ENCODE results near the gene LIPK. TPM values are rescaled to one million over a fixed set of nuclear protein-coding genes. Genes with fewer than 3 reads are reported as not detected.

Gene LIPK
- polyA plus RNA-seq, 1 experiment = not detected

DNA sequence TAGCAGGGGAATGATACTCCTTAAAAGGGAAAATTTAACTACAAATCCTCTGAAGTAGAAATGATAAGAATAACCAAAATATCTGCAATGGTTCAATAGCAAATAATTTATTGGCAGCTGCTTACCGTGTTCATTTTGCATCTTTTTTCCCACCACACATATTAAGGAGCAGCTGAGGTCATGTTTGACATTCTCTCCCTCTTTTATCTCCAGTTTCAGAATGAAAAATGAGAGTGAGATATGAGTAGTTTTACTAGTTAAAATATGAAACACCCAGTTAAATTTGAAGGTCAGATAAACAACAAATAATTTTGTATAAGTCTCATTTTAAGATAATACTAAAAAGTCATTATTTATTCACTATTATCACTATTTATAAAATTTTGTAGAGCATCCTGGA lies 56.9 kb downstream of the LIPK start:
- CTCF ChIA-PET = no interaction called here
- H3K27me3 ChIP-seq (ENCODE audit: control insufficient read depth, insufficient read depth, low read length) = peaks cover 6% of the 10 kb centered on the region
- H3K9me3 ChIP-seq (ENCODE audit: control insufficient read depth, insufficient read depth, low read length) = no peaks in the 10 kb centered on the region
- POLR2A ChIA-PET = no interaction called here
- no peak overlapping the region for H3K27ac ChIP-seq (ENCODE audit: low read depth, low read length)
- TF ChIP-seq, protein P1, sequence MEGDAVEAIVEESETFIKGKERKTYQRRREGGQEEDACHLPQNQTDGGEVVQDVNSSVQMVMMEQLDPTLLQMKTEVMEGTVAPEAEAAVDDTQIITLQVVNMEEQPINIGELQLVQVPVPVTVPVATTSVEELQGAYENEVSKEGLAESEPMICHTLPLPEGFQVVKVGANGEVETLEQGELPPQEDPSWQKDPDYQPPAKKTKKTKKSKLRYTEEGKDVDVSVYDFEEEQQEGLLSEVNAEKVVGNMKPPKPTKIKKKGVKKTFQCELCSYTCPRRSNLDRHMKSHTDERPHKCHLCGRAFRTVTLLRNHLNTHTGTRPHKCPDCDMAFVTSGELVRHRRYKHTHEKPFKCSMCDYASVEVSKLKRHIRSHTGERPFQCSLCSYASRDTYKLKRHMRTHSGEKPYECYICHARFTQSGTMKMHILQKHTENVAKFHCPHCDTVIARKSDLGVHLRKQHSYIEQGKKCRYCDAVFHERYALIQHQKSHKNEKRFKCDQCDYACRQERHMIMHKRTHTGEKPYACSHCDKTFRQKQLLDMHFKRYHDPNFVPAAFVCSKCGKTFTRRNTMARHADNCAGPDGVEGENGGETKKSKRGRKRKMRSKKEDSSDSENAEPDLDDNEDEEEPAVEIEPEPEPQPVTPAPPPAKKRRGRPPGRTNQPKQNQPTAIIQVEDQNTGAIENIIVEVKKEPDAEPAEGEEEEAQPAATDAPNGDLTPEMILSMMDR (IDR thresholded peaks at IDR 0.05; ENCODE audit: low read depth, low read length) = no peak
- H3K4me3 ChIP-seq (ENCODE audit: low read depth, low read length) = no peak overlapping the region
- no peak for DNase-seq (ENCODE audit: low read depth, low spot score)

DNA sequence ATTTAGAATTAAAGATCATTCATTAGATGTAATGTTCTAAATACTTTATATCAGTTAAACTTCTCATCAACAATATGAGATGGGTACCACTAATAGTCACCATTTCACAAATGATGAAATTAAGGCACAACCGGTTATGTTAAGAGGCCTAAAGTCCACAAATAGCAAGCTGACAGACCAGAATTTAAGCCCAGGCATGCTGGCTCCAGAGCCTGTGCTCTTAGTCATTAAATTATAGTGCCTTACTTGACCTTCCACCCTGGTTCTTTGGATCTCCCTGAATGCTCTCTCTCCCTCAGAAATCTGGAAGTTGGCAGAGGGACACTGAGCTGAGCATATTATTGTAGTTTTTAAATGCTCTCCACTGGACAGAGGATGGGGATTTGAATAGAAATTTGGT lies 57.4 kb downstream of the LIPK start:
- TF ChIP-seq, protein P1 (IDR thresholded peaks at IDR 0.05; ENCODE audit: low read depth, low read length) = no peak
- DNase-seq (ENCODE audit: low read depth, low spot score) = no peak
- H3K4me3 ChIP-seq (ENCODE audit: low read depth, low read length) = no peak overlapping the region
- H3K9me3 ChIP-seq (ENCODE audit: control insufficient read depth, insufficient read depth, low read length) = no peaks in the 10 kb centered on the region
- ChIA-PET POLR2A (no interaction called here), CTCF (no interaction called here)
- H3K27ac ChIP-seq (ENCODE audit: low read depth, low read length) = no peak overlapping the region
- peaks cover 6% of the 10 kb centered on the region for H3K27me3 ChIP-seq (ENCODE audit: control insufficient read depth, insufficient read depth, low read length)

DNA sequence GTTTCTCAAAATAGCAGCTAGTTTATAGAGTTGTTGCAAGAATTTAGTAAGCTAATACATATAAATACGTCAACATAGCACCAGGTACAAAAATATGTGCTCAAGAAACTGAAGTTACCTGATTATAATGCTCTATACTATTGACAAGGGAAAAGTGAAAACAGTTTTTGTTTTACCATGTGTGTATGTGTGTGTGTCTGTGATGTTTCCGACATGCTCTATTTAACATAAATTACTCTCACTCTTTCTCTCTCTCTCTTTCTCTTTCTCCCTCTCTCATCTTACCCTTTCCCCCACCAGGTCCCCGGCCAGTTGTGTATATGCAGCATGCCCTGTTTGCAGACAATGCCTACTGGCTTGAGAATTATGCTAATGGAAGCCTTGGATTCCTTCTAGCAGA lies 58.1 kb downstream of the LIPK start:
- H3K4me3 ChIP-seq (ENCODE audit: low read depth, low read length) = no peak overlapping the region
- H3K27me3 ChIP-seq (ENCODE audit: control insufficient read depth, insufficient read depth, low read length) = peaks cover 6% of the 10 kb centered on the region
- H3K9me3 ChIP-seq (ENCODE audit: control insufficient read depth, insufficient read depth, low read length) = no peaks in the 10 kb centered on the region
- DNase-seq (ENCODE audit: low read depth, low spot score) = no peak
- TF ChIP-seq, protein P1 (IDR thresholded peaks at IDR 0.05; ENCODE audit: low read depth, low read length) = no peak
- CTCF ChIA-PET = no interaction called here
- POLR2A ChIA-PET = no interaction called here
- no peak overlapping the region for H3K27ac ChIP-seq (ENCODE audit: low read depth, low read length)

DNA sequence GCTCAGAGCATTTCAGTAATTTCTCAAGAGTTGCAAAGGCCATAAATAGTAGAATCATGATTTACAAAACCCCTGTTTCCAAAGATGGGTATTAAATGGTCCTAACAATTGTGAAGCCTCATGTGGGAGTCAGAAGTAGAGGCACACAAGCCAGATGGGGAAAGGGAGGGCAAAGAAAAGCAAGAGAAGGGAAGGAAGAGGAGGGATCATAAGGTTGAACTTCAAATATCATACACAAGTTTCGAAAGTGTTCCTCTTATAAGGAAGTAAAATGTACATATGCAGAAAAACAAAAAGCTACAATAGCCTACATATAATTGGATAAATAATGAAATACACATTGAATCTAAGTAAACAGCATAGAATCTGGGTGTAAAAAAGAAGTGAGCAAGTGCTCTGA lies 59.8 kb downstream of the LIPK start:
- CTCF ChIA-PET = no interaction called here
- H3K9me3 ChIP-seq (ENCODE audit: control insufficient read depth, insufficient read depth, low read length) = no peaks in the 10 kb centered on the region
- TF ChIP-seq, protein P1 (IDR thresholded peaks at IDR 0.05; ENCODE audit: low read depth, low read length) = no peak
- no peak overlapping the region for H3K27ac ChIP-seq (ENCODE audit: low read depth, low read length)
- H3K4me3 ChIP-seq (ENCODE audit: low read depth, low read length) = no peak overlapping the region
- no peak for DNase-seq (ENCODE audit: low read depth, low spot score)
- peaks cover 6% of the 10 kb centered on the region for H3K27me3 ChIP-seq (ENCODE audit: control insufficient read depth, insufficient read depth, low read length)
- POLR2A ChIA-PET = no interaction called here

DNA sequence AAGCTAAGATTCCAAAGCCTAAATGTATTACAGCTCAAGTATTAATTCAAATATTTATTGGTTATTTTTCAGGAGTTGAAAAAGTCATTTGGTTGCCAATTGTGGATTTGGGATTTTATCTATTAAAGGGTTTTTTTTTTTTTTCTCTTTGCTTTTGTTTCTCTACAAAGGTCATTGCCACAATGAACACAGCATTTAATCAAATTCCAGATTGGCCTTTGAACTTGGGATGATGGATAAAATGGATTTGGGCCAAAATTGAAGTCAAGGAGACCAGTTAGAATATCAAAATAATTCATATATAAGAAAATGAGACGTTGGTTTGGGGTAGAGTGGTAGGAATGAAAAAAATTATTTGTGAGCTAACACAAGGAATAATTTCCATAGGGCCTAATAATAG lies 63.3 kb downstream of the LIPK start:
- Histone ChIP-seq H3K4me3 (ENCODE audit: low read depth, low read length) (no peak overlapping the region), H3K9me3 (ENCODE audit: control insufficient read depth, insufficient read depth, low read length) (no peaks in the 10 kb centered on the region), H3K27me3 (ENCODE audit: control insufficient read depth, insufficient read depth, low read length) (no peaks in the 10 kb centered on the region), H3K27ac (ENCODE audit: low read depth, low read length) (no peak overlapping the region)
- TF ChIP-seq, protein P1 (IDR thresholded peaks at IDR 0.05; ENCODE audit: low read depth, low read length) = no peak
- POLR2A ChIA-PET = no interaction called here
- CTCF ChIA-PET = interaction anchor here (0.7 to 1.1 kb wide), 2 partner anchors 41 to 209 kb away, joined by 4 read pairs; no protein-coding TSS in a partner anchor
- DNase-seq (ENCODE audit: low read depth, low spot score) = no peak

All from AG04450 (cell line).